Measurements from ENCODE around the gene RSL24D1. TPM values are rescaled to one million over a fixed set of nuclear protein-coding genes. Genes with fewer than 3 reads are reported as not detected.

RSL24D1 gene
- total RNA-seq, 1 experiment from 2014 or later = 43.5 TPM

GRCh38 chr15:55133972-55134371 lies 62.8 kb downstream of the RSL24D1 start:
- H3K4me3 ChIP-seq (ENCODE audit: low read length) = no peak overlapping the region
- H3K9me3 ChIP-seq (ENCODE audit: low read length) = no peaks in the 10 kb centered on the region
- ATAC-seq (no peak), DNase-seq (no peak)
- H3K27me3 ChIP-seq (ENCODE audit: low read length) = peaks cover 10% of the 10 kb centered on the region; the same call in 1 of the 2 replicates
- CTCF ChIA-PET = no interaction called here
- no peaks in the 10 kb centered on the region for H3F3A ChIP-seq (ENCODE audit: low read length, unreplicated experiment)
- POLR2A ChIA-PET (ENCODE audit: unreplicated experiment) = no interaction called here
- no peaks in the 10 kb centered on the region for H4K20me1 ChIP-seq (ENCODE audit: low read length)
- no peaks in the 10 kb centered on the region for H3K4me1 ChIP-seq (ENCODE audit: insufficient read depth, low read length)
- H3K9ac ChIP-seq (ENCODE audit: low read length) = no peak overlapping the region
- no peak overlapping the region for H3K27ac ChIP-seq (ENCODE audit: low read length)
- TF ChIP-seq EZH2 (IDR thresholded peaks at IDR 0.05; ENCODE audit: low read length, unreplicated experiment) = no peak
- no peak for TF ChIP-seq EZH2phosphoT487 (IDR thresholded peaks at IDR 0.05; ENCODE audit: borderline replicate concordance, low read length)
- no peak for TF ChIP-seq CTCF (conservative IDR thresholded peaks at IDR 0.05; ENCODE audit: low read depth, low read length)
- no peaks in the 10 kb centered on the region for H3K9me2 ChIP-seq (replicated peaks; ENCODE audit: low read length)
- intact Hi-C loops (cut with micrococcal nuclease) = no loop called here
- no peak overlapping the region for H2AFZ ChIP-seq (ENCODE audit: low read length)
- BruUV-seq (replicated peaks) = no TSS peak
- H3K79me2 ChIP-seq (ENCODE audit: low read length) = no peaks in the 10 kb centered on the region
- H3K36me3 ChIP-seq (ENCODE audit: low read depth, low read length) = no peaks in the 10 kb centered on the region
- no peak overlapping the region for H3K4me2 ChIP-seq (ENCODE audit: low read length)

GRCh38 chr15:55132672-55133071 lies 64.1 kb downstream of the RSL24D1 start:
- H3K9me3 ChIP-seq (ENCODE audit: low read length) = no peaks in the 10 kb centered on the region
- BruUV-seq (replicated peaks) = no TSS peak
- no peak overlapping the region for H3K27ac ChIP-seq (ENCODE audit: low read length)
- no peak overlapping the region for H2AFZ ChIP-seq (ENCODE audit: low read length)
- CTCF ChIA-PET = no interaction called here
- no peaks in the 10 kb centered on the region for H3K4me1 ChIP-seq (ENCODE audit: insufficient read depth, low read length)
- H3K4me3 ChIP-seq (ENCODE audit: low read length) = no peak overlapping the region
- intact Hi-C loops (cut with micrococcal nuclease) = no loop called here
- no peaks in the 10 kb centered on the region for H3K9me2 ChIP-seq (replicated peaks; ENCODE audit: low read length)
- no peaks in the 10 kb centered on the region for H3K36me3 ChIP-seq (ENCODE audit: low read depth, low read length)
- no peaks in the 10 kb centered on the region for H3K79me2 ChIP-seq (ENCODE audit: low read length)
- POLR2A ChIA-PET (ENCODE audit: unreplicated experiment) = no interaction called here
- no peak overlapping the region for H3K4me2 ChIP-seq (ENCODE audit: low read length)
- peaks cover 10% of the 10 kb centered on the region; the same call in 1 of the 2 replicates for H3K27me3 ChIP-seq (ENCODE audit: low read length)
- no peaks in the 10 kb centered on the region for H4K20me1 ChIP-seq (ENCODE audit: low read length)
- no peak for TF ChIP-seq CTCF (conservative IDR thresholded peaks at IDR 0.05; ENCODE audit: low read depth, low read length)
- no peak for TF ChIP-seq EZH2phosphoT487 (IDR thresholded peaks at IDR 0.05; ENCODE audit: borderline replicate concordance, low read length)
- no peak for TF ChIP-seq EZH2 (IDR thresholded peaks at IDR 0.05; ENCODE audit: low read length, unreplicated experiment)
- no peak for DNase-seq
- no peak for ATAC-seq
- H3K9ac ChIP-seq (ENCODE audit: low read length) = no peak overlapping the region
- H3F3A ChIP-seq (ENCODE audit: low read length, unreplicated experiment) = no peaks in the 10 kb centered on the region

Other genes starting within 250 kb of the RSL24D1 start
- gene RAB27A, start 92.9 kb upstream of the RSL24D1 start, total RNA-seq (2014; rRNA removed) = 6.3 and 9.4 TPM in 2 replicates
- 8.4 and 8.6 TPM in 2 replicates for gene PIGBOS1, start 122.2 kb upstream of the RSL24D1 start, total RNA-seq (2014; rRNA removed)
- 10.9 and 15.3 TPM in 2 replicates for gene PIGB, start 122.3 kb upstream of the RSL24D1 start, total RNA-seq (2014; rRNA removed)
- 7.5 and 7.8 TPM in 2 replicates for gene CCPG1, start 211.4 kb upstream of the RSL24D1 start, total RNA-seq (2014; rRNA removed)
- 0.63 and 3.1 TPM in 2 replicates for gene PIERCE2, start 211.6 kb upstream of the RSL24D1 start, total RNA-seq (2014; rRNA removed)

Measured in PC-3 (cell line).